Activated CD8-positive, alpha-beta memory T cell treated with anti-CD3 and anti-CD28 coated beads, Interleukin-2, amount 50 U/mL, for 24 hours (primary cell): ENCODE measurements around the gene APOBR.
"Not testable (repeated sequence)": the region's sequence is repeated elsewhere in the genome, so short reads cannot be mapped to it uniquely, and the experiment has no call there.

Source experiments
- DNase-seq: peaks from one replicate; pipeline ENCODE4 v3.0.0-alpha.2; 2020; ENCODE audit errors: extremely low read depth

Gene APOBR

DNA sequence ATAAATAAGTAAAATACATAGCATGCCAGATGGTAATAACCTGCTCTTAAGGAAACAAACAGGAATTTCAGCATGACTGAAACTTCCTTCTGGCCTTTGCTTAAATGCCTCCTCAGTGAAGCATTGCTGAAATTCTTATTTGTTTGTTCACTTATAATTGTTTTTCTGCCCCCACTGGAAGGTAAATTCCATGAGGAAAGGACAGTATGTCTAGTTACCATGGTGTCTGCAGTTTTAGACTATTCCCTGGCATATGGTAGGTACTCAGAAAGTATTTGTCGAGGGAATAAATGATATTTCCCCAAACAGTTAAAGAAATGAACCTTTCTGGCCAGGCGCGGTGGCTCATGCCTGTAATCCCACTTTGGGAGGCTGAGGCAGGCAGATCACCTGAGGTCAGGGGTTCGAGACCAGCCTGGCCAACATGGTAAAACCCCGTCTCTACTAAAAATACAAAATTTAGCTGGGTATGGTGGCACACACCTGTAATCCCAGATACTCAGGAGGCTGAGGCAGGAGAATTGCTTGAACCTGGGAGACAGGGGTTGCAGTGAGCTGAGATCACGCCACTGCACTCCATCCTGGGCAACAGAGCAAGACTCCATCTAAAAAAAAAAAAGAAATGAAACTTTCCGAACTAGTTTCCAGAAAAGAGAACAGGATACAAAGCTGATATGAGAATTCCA is 32.8 kb downstream of the APOBR start:
- not testable (repeated sequence) for DNase-seq

DNA sequence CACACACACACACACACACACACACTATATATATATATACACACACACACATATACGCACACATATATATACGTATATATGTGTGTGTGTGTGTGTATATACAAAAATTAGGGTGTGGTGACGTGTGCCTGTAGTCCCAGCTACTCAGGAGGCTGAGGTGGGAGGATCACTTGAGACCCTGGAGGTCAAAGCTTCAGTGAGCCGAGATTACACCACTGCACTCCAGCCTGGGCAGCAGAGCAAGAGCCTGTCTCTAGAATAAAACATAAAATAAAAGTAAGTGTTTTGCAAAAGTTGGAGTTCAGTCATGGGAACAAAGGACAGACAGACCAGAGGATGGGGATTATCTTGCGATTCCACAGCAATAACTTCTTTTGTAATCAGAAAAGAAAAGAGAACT is 33.5 kb downstream of the APOBR start:
- no peak for DNase-seq

DNA sequence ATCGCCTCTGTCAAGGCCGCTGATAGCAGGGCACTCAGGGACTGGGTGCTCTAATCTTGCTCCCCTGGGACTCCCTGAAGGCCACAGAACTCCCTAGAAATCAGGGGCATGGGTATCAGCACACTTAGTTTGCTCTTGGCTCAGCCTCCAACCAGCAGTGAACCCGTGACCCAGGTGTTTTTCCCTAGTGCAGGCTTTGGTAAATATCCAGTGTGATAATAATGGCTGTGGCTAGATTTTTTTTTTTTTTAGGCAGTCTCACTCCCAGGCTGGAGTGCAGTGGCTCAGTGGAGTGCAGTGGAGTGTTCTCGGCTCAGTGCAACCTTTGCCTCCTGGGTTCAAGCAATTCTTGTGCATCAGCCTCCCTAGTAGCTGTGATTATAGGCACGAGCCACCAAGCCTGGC is 34.0 kb downstream of the APOBR start:
- DNase-seq, result no peak

- no peak for DNase-seq
Measured at GRCh38 chr16:28529124-28529523, 34.7 kb downstream of the APOBR start.

DNA sequence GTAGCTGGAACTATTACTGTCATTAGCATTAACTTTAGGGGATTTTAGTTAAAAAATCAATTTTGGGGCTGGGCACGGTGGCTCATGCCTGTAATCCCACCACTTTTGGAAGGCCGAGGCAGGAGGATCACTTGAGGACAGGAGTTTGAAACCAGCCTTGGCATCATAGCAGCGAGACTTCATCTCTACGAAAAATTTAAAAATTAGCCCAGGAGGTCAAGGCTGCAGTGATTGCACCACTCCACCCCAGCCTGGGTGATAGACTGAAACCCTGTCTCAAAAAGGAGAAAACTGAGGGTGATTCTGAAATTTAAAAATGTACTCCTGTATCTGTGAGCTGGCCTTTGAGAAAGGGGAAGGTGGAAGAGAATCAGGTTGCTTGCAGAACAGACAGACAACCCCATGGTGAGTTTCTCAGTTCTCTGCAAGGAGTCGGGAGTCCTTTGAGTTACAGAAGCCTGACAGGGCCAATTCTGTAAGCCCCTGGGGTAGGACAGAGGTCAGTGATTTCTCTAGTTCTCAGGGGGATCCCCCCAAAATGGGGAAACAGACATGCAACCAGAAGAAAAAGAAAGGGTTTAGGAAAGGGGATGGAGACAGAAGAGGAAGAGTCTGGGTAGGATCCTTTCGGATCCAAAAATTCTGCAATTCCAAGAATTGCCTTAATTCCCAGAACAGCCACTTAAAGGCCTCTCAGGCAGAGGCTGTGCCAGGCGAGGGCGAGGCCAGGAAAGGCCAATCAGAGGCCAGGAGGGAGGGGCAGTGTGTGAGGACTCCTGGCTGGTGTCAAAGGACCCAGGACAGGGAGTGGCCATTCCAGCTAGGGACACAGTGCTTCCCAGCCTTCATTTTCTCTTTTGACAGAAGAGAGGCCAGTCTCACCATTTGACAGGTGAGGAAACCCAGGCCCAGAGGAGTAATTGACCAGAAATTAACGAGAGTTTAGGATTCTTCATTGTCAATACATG is 37.6 kb downstream of the APOBR start:
- DNase-seq, result no peak

DNA sequence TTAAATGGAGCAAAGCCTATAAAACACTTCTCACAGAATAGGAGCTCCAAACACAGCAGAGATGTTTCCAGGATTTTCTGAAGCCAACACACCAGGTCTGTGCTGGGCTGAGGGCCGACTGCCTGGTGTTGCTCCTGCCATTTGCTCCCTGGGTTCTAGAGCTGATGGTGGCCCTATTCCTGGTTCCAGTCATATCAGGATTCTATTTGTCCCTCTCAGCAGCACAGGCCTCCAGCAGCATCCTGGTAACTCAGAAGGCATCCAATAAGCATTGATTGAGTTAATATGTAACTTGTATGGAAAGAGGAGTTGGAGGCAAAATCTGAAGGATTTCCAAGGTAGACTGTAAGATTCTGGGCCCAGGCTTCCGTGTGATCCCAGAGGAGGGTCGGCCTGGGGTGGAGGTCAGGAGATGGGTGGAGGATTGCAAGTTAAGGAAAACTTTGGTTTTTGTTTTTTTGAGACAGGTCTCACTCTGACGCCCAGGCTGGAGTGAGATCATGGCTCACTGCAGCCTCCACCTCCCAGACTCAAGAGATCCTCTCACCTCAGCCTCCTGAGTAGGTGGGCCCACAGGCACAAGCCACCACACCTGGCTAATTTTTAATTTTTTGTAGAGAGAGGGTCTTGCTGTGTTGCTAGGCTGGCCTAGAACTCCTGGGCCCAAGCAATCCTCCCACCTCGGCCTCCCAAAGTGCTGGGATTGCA is 38.7 kb downstream of the APOBR start:
- DNase-seq, result no peak

DNA sequence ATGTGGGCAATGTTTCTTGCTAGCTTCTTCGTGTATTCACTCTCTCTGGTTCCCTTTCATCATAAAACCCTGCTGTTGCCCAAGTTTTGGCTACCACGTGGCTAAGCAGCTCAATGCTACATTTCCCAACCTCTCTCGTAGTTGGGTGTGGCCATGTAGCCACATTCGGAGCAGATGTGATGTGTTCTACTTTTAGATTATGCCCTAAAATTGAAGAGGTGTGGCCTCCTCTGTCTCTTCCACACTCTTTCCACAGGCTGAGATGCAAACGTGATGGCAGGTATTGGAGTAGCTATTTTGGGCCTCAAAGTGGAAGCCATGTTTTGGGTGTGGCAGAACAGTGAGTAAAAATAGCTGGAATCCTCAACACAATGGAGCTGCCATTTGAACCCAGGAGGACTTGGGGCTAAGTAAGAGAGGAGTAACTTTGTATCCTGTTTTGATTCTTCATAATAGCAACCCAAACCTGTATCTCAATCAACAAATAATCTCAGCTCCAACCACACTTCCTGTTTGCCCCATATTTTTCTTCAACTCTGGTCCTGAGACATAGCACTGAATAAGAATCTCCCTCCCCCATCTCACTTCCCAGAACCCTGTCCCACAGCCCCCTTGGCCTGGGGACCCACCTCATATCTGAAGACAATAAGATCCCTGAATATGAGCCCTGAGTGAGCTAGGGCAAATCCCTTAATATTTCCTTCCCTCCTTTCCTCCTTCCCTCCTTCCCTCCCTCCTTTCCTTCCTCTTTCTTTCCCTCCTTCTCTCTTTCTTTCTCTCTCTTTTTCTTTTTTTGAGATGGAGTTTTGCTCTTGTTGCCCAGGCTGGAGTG is 40.3 kb downstream of the APOBR start:
- no peak for DNase-seq

GRCh38 chr16:28537076-28537475 is 42.6 kb downstream of the APOBR start:
- no peak for DNase-seq

DNA sequence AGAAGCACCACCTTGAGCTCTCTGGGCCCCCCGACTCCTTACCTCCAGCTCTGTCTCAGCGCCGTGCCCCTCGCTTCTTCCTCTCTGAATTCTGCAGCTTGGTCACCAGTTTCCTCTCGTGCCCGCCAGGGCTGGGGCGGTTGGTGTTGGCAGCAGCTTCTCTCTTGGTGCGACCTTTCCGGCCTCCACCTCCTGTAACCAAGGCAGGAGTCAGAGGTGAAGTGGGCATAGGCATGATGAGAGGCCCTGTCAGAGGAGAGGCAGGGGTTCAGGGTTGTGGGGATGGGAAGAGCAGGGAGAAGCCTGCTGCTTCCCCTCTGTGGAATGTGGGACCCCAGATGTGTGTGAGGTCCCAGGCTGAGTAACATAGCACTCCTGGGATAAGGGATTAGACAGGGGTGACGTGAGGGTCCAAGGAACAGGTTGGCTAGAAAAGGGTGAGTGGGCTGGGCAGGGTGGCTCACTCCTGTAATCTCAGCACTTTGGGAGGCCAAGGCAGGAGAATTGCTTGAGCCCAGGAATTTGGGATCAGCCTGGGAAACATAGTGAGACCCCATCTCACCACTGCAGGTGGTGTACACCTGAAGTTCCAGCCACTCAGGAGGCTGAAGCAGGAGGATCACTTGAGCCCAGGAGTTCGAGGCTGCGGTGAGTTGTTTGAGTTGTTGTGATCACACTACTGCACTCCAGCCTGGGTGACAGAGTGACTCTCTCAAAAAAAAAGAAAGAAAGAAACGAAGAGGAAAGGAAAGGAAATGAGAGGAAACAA is 43.7 kb downstream of the APOBR start:
- DNase-seq, result no peak

GRCh38 chr16:28538733-28539596 is 44.5 kb downstream of the APOBR start, which contains the start of gene NUPR1:
NUPR1 (minus strand) TSS chr16:28538974; CDS start chr16:28538907, 67 bp downstream.
- no peak for DNase-seq

DNA sequence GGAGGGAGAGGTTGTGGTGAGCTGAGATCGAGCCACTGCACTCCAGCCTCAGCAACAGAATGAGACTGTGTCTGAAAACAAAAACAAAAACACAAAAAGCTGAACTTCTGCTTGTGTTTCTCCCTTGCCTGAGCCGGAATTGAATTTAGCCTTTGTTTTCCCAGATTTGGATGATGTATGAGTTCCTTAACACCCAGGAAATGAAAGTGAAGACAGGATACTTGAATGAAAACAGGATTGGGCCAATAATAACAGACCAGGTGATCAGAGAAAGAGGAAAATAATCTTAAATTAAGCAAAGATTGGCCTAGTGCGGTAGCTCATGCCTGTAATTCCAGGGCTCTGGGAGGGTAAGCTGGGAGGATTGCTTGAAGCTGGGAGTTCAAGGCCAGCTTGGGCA is 45.9 kb downstream of the APOBR start:
- DNase-seq, result no peak

- DNase-seq, result no peak
Measured at GRCh38 chr16:28542646-28543045, 48.2 kb downstream of the APOBR start.

GRCh38 chr16:28543072-28543471 is 48.6 kb downstream of the APOBR start:
- DNase-seq, result no peak

GRCh38 chr16:28544998-28545397 is 50.6 kb downstream of the APOBR start:
- DNase-seq, result no peak

DNA sequence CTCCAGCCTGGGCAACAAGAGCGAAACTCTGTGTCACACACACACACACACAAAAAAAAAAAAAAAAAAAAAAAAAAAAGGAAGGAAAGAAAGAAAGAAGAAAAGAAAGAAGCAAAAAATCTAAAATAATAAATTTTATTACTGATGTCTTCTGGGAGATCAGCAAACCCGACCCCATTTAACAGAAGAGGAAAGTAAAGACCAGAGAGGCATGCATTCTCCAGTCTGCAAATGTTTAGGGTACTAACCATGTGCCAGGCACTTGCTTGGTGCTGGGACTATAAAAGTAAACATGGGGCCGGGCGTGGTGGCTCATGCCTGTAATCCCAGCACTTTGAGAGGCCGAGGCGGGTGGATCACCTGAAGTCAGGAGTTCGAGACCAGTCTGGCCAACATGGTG is 51.5 kb downstream of the APOBR start:
- not testable (repeated sequence) for DNase-seq

- no peak for DNase-seq
Measured at GRCh38 chr16:28546626-28547025, 52.2 kb downstream of the APOBR start.

GRCh38 chr16:28548306-28548802 is 53.9 kb downstream of the APOBR start:
- DNase-seq, result no peak
